ENCODE results near the gene NOD2. TPM values are rescaled to one million over a fixed set of nuclear protein-coding genes. Genes with fewer than 3 reads are reported as not detected.

Gene NOD2
- total and polyA plus RNA-seq, 4 donors = 0.79 to 1.2 (median 0.83) TPM

GRCh38 chr16:50699326-50700159 lies 6.1 kb downstream of the NOD2 start:
- Histone ChIP-seq H3K9me3 (ENCODE audit: control insufficient read depth, insufficient read depth, low read length) (peaks cover 4% of the 10 kb centered on the region), H3K27me3 (ENCODE audit: control insufficient read depth, insufficient read depth, low read length) (peaks cover 2% of the 10 kb centered on the region), H3K27ac (ENCODE audit: low read depth, low read length) (no peak overlapping the region), H3K36me3 (ENCODE audit: control insufficient read depth, insufficient read depth, low read length) (peaks cover 3% of the 10 kb centered on the region), H3K4me1 (ENCODE audit: control insufficient read depth, insufficient read depth, low read length) (peaks cover 31% of the 10 kb centered on the region), H3K4me3 (ENCODE audit: low read depth, low read length) (no peak overlapping the region)
- 93% methylated on average over 19 of the region's 19 CpGs for WGBS (ENCODE audit: insufficient coverage)
- no peak for DNase-seq (ENCODE audit: low read depth in 4 of 6, low spot score in 6 of 6)

GRCh38 chr16:50702725-50703124 lies 9.3 kb downstream of the NOD2 start:
- peaks cover 3% of the 10 kb centered on the region for H3K36me3 ChIP-seq (ENCODE audit: control insufficient read depth, insufficient read depth, low read length)
- peaks cover 10% of the 10 kb centered on the region for H3K4me1 ChIP-seq (ENCODE audit: control insufficient read depth, insufficient read depth, low read length)
- no peak overlapping the region for H3K27ac ChIP-seq (ENCODE audit: low read depth, low read length)
- peaks cover 8% of the 10 kb centered on the region for H3K9me3 ChIP-seq (ENCODE audit: control insufficient read depth, insufficient read depth, low read length)
- no peak overlapping the region for H3K4me3 ChIP-seq (ENCODE audit: low read depth, low read length)
- peak in 2 of 6 donors; percentile 14 to 25 for DNase-seq (ENCODE audit: low read depth in 4 of 6, low spot score in 6 of 6)
- peaks cover 2% of the 10 kb centered on the region for H3K27me3 ChIP-seq (ENCODE audit: control insufficient read depth, insufficient read depth, low read length)
- WGBS (ENCODE audit: insufficient coverage) = no CpG with 5 or more reads among the region's 3 CpGs

- WGBS (ENCODE audit: insufficient coverage) = no CpG with 5 or more reads among the region's 1 CpG
- DNase-seq (ENCODE audit: low read depth in 4 of 6, low spot score in 6 of 6) = no peak
Measured at GRCh38 chr16:50704245-50704644, 10.8 kb downstream of the NOD2 start.

GRCh38 chr16:50705436-50706110 lies 12.2 kb downstream of the NOD2 start:
- H3K27ac ChIP-seq (ENCODE audit: low read depth, low read length) = no peak overlapping the region
- peaks cover 2% of the 10 kb centered on the region for H3K27me3 ChIP-seq (ENCODE audit: control insufficient read depth, insufficient read depth, low read length)
- H3K4me3 ChIP-seq (ENCODE audit: low read depth, low read length) = no peak overlapping the region
- H3K9me3 ChIP-seq (ENCODE audit: control insufficient read depth, insufficient read depth, low read length) = peaks cover 8% of the 10 kb centered on the region
- H3K4me1 ChIP-seq (ENCODE audit: control insufficient read depth, insufficient read depth, low read length) = no peaks in the 10 kb centered on the region
- no peak for DNase-seq (ENCODE audit: low read depth in 4 of 6, low spot score in 6 of 6)
- H3K36me3 ChIP-seq (ENCODE audit: control insufficient read depth, insufficient read depth, low read length) = no peaks in the 10 kb centered on the region
- 83% methylated on average over 2 of the region's 5 CpGs for WGBS (ENCODE audit: insufficient coverage)

More at GRCh38 chr16:50704245-50704644, 10.8 kb downstream of the NOD2 start:
- Histone ChIP-seq H3K4me1 (ENCODE audit: control insufficient read depth, insufficient read depth, low read length) (no peaks in the 10 kb centered on the region), H3K27ac (ENCODE audit: low read depth, low read length) (no peak overlapping the region), H3K36me3 (ENCODE audit: control insufficient read depth, insufficient read depth, low read length) (peaks cover 3% of the 10 kb centered on the region), H3K27me3 (ENCODE audit: control insufficient read depth, insufficient read depth, low read length) (peaks cover 2% of the 10 kb centered on the region), H3K4me3 (ENCODE audit: low read depth, low read length) (no peak overlapping the region), H3K9me3 (ENCODE audit: control insufficient read depth, insufficient read depth, low read length) (peaks cover 8% of the 10 kb centered on the region)

GRCh38 chr16:50706250-50706649 lies 12.8 kb downstream of the NOD2 start:
- WGBS (ENCODE audit: insufficient coverage) = 64% methylated on average over 3 of the region's 3 CpGs

GRCh38 chr16:50708373-50709060 lies 15.1 kb downstream of the NOD2 start:
- DNase-seq (ENCODE audit: low read depth in 4 of 6, low spot score in 6 of 6) = no peak
- peaks cover 15% of the 10 kb centered on the region for H3K4me1 ChIP-seq (ENCODE audit: control insufficient read depth, insufficient read depth, low read length)
- H3K4me3 ChIP-seq (ENCODE audit: low read depth, low read length) = no peak overlapping the region
- H3K27ac ChIP-seq (ENCODE audit: low read depth, low read length) = no peak overlapping the region
- peaks cover 3% of the 10 kb centered on the region for H3K36me3 ChIP-seq (ENCODE audit: control insufficient read depth, insufficient read depth, low read length)
- 80% methylated on average over 7 of the region's 10 CpGs for WGBS (ENCODE audit: insufficient coverage)
- peaks cover 8% of the 10 kb centered on the region for H3K9me3 ChIP-seq (ENCODE audit: control insufficient read depth, insufficient read depth, low read length)
- peaks cover 2% of the 10 kb centered on the region for H3K27me3 ChIP-seq (ENCODE audit: control insufficient read depth, insufficient read depth, low read length)

More at GRCh38 chr16:50706250-50706649, 12.8 kb downstream of the NOD2 start:
- Histone ChIP-seq H3K9me3 (ENCODE audit: control insufficient read depth, insufficient read depth, low read length) (peaks cover 8% of the 10 kb centered on the region), H3K4me1 (ENCODE audit: control insufficient read depth, insufficient read depth, low read length) (peaks cover 5% of the 10 kb centered on the region), H3K27me3 (ENCODE audit: control insufficient read depth, insufficient read depth, low read length) (peaks cover 2% of the 10 kb centered on the region), H3K4me3 (ENCODE audit: low read depth, low read length) (no peak overlapping the region), H3K36me3 (ENCODE audit: control insufficient read depth, insufficient read depth, low read length) (no peaks in the 10 kb centered on the region), H3K27ac (ENCODE audit: low read depth, low read length) (no peak overlapping the region)
- no peak for DNase-seq (ENCODE audit: low read depth in 4 of 6, low spot score in 6 of 6)

- Histone ChIP-seq H3K36me3 (ENCODE audit: control insufficient read depth, insufficient read depth, low read length) (peaks cover 3% of the 10 kb centered on the region), H3K4me3 (ENCODE audit: low read depth, low read length) (no peak overlapping the region), H3K27me3 (ENCODE audit: control insufficient read depth, insufficient read depth, low read length) (peaks cover 2% of the 10 kb centered on the region), H3K9me3 (ENCODE audit: control insufficient read depth, insufficient read depth, low read length) (peaks cover 5% of the 10 kb centered on the region), H3K27ac (ENCODE audit: low read depth, low read length) (no peak overlapping the region), H3K4me1 (ENCODE audit: control insufficient read depth, insufficient read depth, low read length) (peaks cover 15% of the 10 kb centered on the region)
- no peak for DNase-seq (ENCODE audit: low read depth in 4 of 6, low spot score in 6 of 6)
- WGBS (ENCODE audit: insufficient coverage) = 75% methylated on average over 4 of the region's 8 CpGs
Measured at GRCh38 chr16:50709061-50709684, 15.8 kb downstream of the NOD2 start.

- Histone ChIP-seq H3K9me3 (ENCODE audit: control insufficient read depth, insufficient read depth, low read length) (peaks cover 1% of the 10 kb centered on the region), H3K27ac (ENCODE audit: low read depth, low read length) (no peak overlapping the region), H3K4me1 (ENCODE audit: control insufficient read depth, insufficient read depth, low read length) (peaks cover 15% of the 10 kb centered on the region), H3K27me3 (ENCODE audit: control insufficient read depth, insufficient read depth, low read length) (peaks cover 2% of the 10 kb centered on the region), H3K36me3 (ENCODE audit: control insufficient read depth, insufficient read depth, low read length) (peaks cover 3% of the 10 kb centered on the region), H3K4me3 (ENCODE audit: low read depth, low read length) (no peak overlapping the region)
- 90% methylated on average over 3 of the region's 5 CpGs for WGBS (ENCODE audit: insufficient coverage)
- no peak for DNase-seq (ENCODE audit: low read depth in 4 of 6, low spot score in 6 of 6)
Measured at GRCh38 chr16:50709980-50710379, 16.6 kb downstream of the NOD2 start.

GRCh38 chr16:50711040-50711439 lies 17.6 kb downstream of the NOD2 start:
- 96% methylated on average over 21 of the region's 21 CpGs for WGBS (ENCODE audit: insufficient coverage)
- Histone ChIP-seq H3K4me1 (ENCODE audit: control insufficient read depth, insufficient read depth, low read length) (peaks cover 15% of the 10 kb centered on the region), H3K4me3 (ENCODE audit: low read depth, low read length) (no peak overlapping the region), H3K27ac (ENCODE audit: low read depth, low read length) (no peak overlapping the region), H3K9me3 (ENCODE audit: control insufficient read depth, insufficient read depth, low read length) (peaks cover under 1% of the 10 kb centered on the region), H3K27me3 (ENCODE audit: control insufficient read depth, insufficient read depth, low read length) (peaks cover 2% of the 10 kb centered on the region), H3K36me3 (ENCODE audit: control insufficient read depth, insufficient read depth, low read length) (peaks cover 3% of the 10 kb centered on the region)
- no peak for DNase-seq (ENCODE audit: low read depth in 4 of 6, low spot score in 6 of 6)

All from spinal cord (tissue), 10 donors.